HCT116 (cell line): ENCODE data around the gene STRIT1. TPM values are rescaled to one million over a fixed set of nuclear protein-coding genes. Genes with fewer than 3 reads are reported as not detected.
"Not testable (repeated sequence)": the region's sequence is repeated elsewhere in the genome, so short reads cannot be mapped to it uniquely, and the experiment has no call there.

Experiments
- ATAC-seq: fragments of 200-7000 bp; cut with Tn5 transposase; 2 replicates; pipeline ENCODE4 v1.9.1; 2020; ENCODE audit warnings: mild to moderate bottlenecking, moderate library complexity
- BruUV-seq: library from RNA; stranded (reverse); fragments of 400-500 nt; replicated peaks from 2 replicates; lab custom pipeline; 2021; lab: Mats Ljungman, UMichigan
- CTCF ChIA-PET: fragments of 300-600 bp; sonication (Branson Sonifier 250); formaldehyde crosslinking; loops from one replicate; lab custom pipeline; 2021; ENCODE audit warnings: antibody characterized with exemption; lab: Charles Lee
- POLR2A ChIA-PET: fragments of 300-600, 350-600 bp; sonication (Branson Sonifier 250); formaldehyde crosslinking; loops from one replicate; lab custom pipeline; 2021; ENCODE audit warnings: antibody characterized with exemption; lab: Charles Lee
- RAD21 ChIA-PET, 2 experiments: fragments of 300-600 bp; sonication (Branson Sonifier 250); formaldehyde crosslinking; loops; one replicate each; lab custom pipeline; 2023; ENCODE audit warnings: low total read pairs in 2 of 2; ENCODE audit not compliant: uncharacterized antibody in 2 of 2, unreplicated experiment in 2 of 2, low non-redundant PET in 1 of 2; lab: Charles Lee
- DNase-seq: peaks from one replicate; pipeline ENCODE4 v3.0.0-alpha.2; 2010; ENCODE audit warnings: low read depth, low spot score
- H2AFZ ChIP-seq: fragments of 200-600 bp; shearing (Covaris generic), sonication (generic); 2 replicates; pipeline ENCODE4 v1.6.1; 2017; ENCODE audit warnings: low read depth, mixed run types, mixed read lengths, antibody characterized with exemption, low read length; ENCODE audit not compliant: poor library complexity, severe bottlenecking
- H3K27ac ChIP-seq: 2 replicates; pipeline ENCODE4 v1.5.1; 2012; ENCODE audit warnings: low read depth, low read length
- H3K27me3 ChIP-seq: fragments of 200-600 bp; sonication (generic); 2 replicates; pipeline ENCODE4 v1.6.1; 2016; ENCODE audit warnings: mixed run types, low read length, mixed read lengths; ENCODE audit not compliant: insufficient read depth
- H3K36me3 ChIP-seq, 2 experiments: fragments of 200-500 bp in 1 of 2; fragments of 200-600 bp in 1 of 2; sonication (Bioruptor generic) in 1 of 2; sonication (generic) in 1 of 2; 2 replicates each; pipeline versions ENCODE4 v1.5.1 to v1.6.1; 2014 to 2016; ENCODE audit warnings: low read length in 2 of 2, inconsistent platforms in 1 of 2, mixed read lengths in 1 of 2, mixed run types in 1 of 2; ENCODE audit not compliant: insufficient read depth in 2 of 2, control insufficient read depth in 1 of 2
- H3K4me1 ChIP-seq, 2 experiments: fragments of 200-600 bp in 1 of 2; sonication (generic) in 1 of 2; 2 replicates each; pipeline versions ENCODE4 v1.5.1 to v1.6.1; 2012 to 2017; ENCODE audit warnings: low read length in 2 of 2, inconsistent platforms in 1 of 2, mild to moderate bottlenecking in 1 of 2, mixed read lengths in 1 of 2, mixed run types in 1 of 2, moderate library complexity in 1 of 2; ENCODE audit not compliant: insufficient read depth in 2 of 2, control insufficient read depth in 1 of 2
- H3K4me2 ChIP-seq: fragments of 200-600 bp; sonication (generic); 2 replicates; pipeline ENCODE4 v1.6.1; 2017; ENCODE audit warnings: mixed run types, low read length, mixed read lengths
- H3K4me3 ChIP-seq, 2 experiments: fragments of 200-600 bp in 1 of 2; sonication (generic) in 1 of 2; replicated peaks in 1 of 2; 2 replicates each; pipeline ENCODE4 v1.5.1; 2011 to 2016; ENCODE audit warnings: low read length in 2 of 2, control low read depth in 1 of 2, low read depth in 1 of 2, mild to moderate bottlenecking in 1 of 2, mixed read lengths in 1 of 2, mixed run types in 1 of 2
- H3K79me2 ChIP-seq: fragments of 200-600 bp; sonication (generic); 2 replicates; pipeline ENCODE4 v1.6.1; 2017; ENCODE audit warnings: mild to moderate bottlenecking, mixed run types, low read length, moderate library complexity, mixed read lengths; ENCODE audit not compliant: insufficient read depth
- H3K9ac ChIP-seq: fragments of 200-600 bp; sonication (generic); 2 replicates; pipeline ENCODE4 v1.6.1; 2016; ENCODE audit warnings: low read length, mixed read lengths
- H3K9me2 ChIP-seq: fragments of 200-600 bp; sonication (generic), shearing (Covaris generic); 2 replicates; pipeline ENCODE4 v1.6.1; 2017; ENCODE audit warnings: mixed run types, mild to moderate bottlenecking, moderate library complexity; ENCODE audit not compliant: insufficient read depth
- H3K9me3 ChIP-seq, 2 experiments: fragments of 200-500 bp in 1 of 2; fragments of 200-600 bp in 1 of 2; sonication (Bioruptor generic) in 1 of 2; sonication (generic) in 1 of 2; 2 replicates each; pipeline ENCODE4 v1.6.1; 2014 to 2017; ENCODE audit warnings: low read length in 2 of 2, mixed read lengths in 2 of 2, inconsistent platforms in 1 of 2, low read depth in 1 of 2, mild to moderate bottlenecking in 1 of 2, mixed run types in 1 of 2, moderate library complexity in 1 of 2; ENCODE audit not compliant: control insufficient read depth in 1 of 2, insufficient read depth in 1 of 2
- H4K20me1 ChIP-seq: fragments of 200-600 bp; sonication (generic), shearing (Covaris generic); 2 replicates; pipeline ENCODE4 v1.6.1; 2017; ENCODE audit warnings: mixed run types, mild to moderate bottlenecking, moderate library complexity; ENCODE audit not compliant: insufficient read depth
- SIN3A ChIP-seq: IDR thresholded peaks from 2 replicates; pipeline ENCODE4 v1.6.1; 2012; ENCODE audit warnings: low read depth
- ZNF274 ChIP-seq: fragments of 200-500 bp; sonication (Bioruptor generic); IDR thresholded peaks from 2 replicates; pipeline ENCODE4 v1.6.1; 2014; ENCODE audit warnings: mild to moderate bottlenecking, low read depth, low read length, inconsistent platforms
- intact Hi-C: fragments of 100-400 bp; cut with micrococcal nuclease; formaldehyde crosslinking; loops from 2 replicates; pipeline ENCODE4 v1.10.0; 2022
- total RNA-seq: library from RNA; stranded (reverse); gene quantifications from one replicate; pipeline ENCODE4 v1.2.1, GENCODE V29; 2021; ENCODE audit not compliant: unreplicated experiment

STRIT1 gene
- total RNA-seq, 1 experiment from 2014 or later = not detected

GRCh38 chr3:155281912-155282311 is 11.6 kb downstream of the STRIT1 start:
- POLR2A ChIA-PET = no interaction called here
- Histone ChIP-seq H3K9me2 (no peaks in the 10 kb centered on the region), H3K27ac (no peak overlapping the region), H4K20me1 (no peaks in the 10 kb centered on the region), H3K4me1 (peaks cover 0 to 8% of the 10 kb centered on the region in 2 experiments; a peak in 2 of 4 replicates), H3K4me2 (no peak overlapping the region), H3K79me2 (no peaks in the 10 kb centered on the region), H3K9me3 (no peaks in the 10 kb centered on the region), H3K9ac (no peak overlapping the region), H2AFZ (no peak overlapping the region), H3K36me3 (no peaks in the 10 kb centered on the region), H3K27me3 (no peaks in the 10 kb centered on the region), H3K4me3 (no peak overlapping the region)
- CTCF ChIA-PET = no interaction called here
- no TSS peak for BruUV-seq
- RAD21 ChIA-PET = no interaction called here
- DNase-seq (no peak), ATAC-seq (no peak)
- intact Hi-C loops = no loop called here
- TF ChIP-seq ZNF274 (no peak), SIN3A (no peak)

GRCh38 chr3:155276089-155276488 is 17.4 kb downstream of the STRIT1 start:
- RAD21 ChIA-PET, H3K9me3 ChIP-seq, H3K4me3 ChIP-seq, H3K9ac ChIP-seq, DNase-seq, intact Hi-C loops, ATAC-seq, POLR2A ChIA-PET, H3K4me1 ChIP-seq, H3K27me3 ChIP-seq, H3K4me2 ChIP-seq, H3K9me2 ChIP-seq, H3K36me3 ChIP-seq, H3K79me2 ChIP-seq, CTCF ChIA-PET, H2AFZ ChIP-seq, BruUV-seq, H4K20me1 ChIP-seq, H3K27ac ChIP-seq: not testable (repeated sequence)

- POLR2A ChIA-PET, H3K9ac ChIP-seq, intact Hi-C loops, H3K27ac ChIP-seq, H4K20me1 ChIP-seq, H3K9me3 ChIP-seq, H3K79me2 ChIP-seq, RAD21 ChIA-PET, CTCF ChIA-PET, ATAC-seq, BruUV-seq, H2AFZ ChIP-seq, H3K27me3 ChIP-seq, DNase-seq, H3K4me3 ChIP-seq, H3K36me3 ChIP-seq, H3K4me2 ChIP-seq, H3K9me2 ChIP-seq: not testable (repeated sequence)
- peaks cover 13% of the 10 kb centered on the region in 2 experiments for H3K4me1 ChIP-seq
These were observed 18.2 kb downstream of the STRIT1 start for GRCh38 chr3:155275159-155275754.

- H3K9me2 ChIP-seq, POLR2A ChIA-PET, H3K36me3 ChIP-seq, DNase-seq, H3K4me2 ChIP-seq, BruUV-seq, ATAC-seq, H2AFZ ChIP-seq, H3K27ac ChIP-seq, H3K9me3 ChIP-seq, CTCF ChIA-PET, H4K20me1 ChIP-seq, intact Hi-C loops, H3K27me3 ChIP-seq, RAD21 ChIA-PET, H3K9ac ChIP-seq, H3K4me3 ChIP-seq, H3K79me2 ChIP-seq: not testable (repeated sequence)
- peaks cover 18% of the 10 kb centered on the region in 2 experiments for H3K4me1 ChIP-seq
These were observed 19.0 kb downstream of the STRIT1 start for GRCh38 chr3:155274435-155274834.
